Hematopoietic multipotent progenitor cell treated with erythropoietin and hydrocortisone succinate and interleukin-3 and kit ligand, for 6 days (in vitro differentiated cells): Measurements from ENCODE around the gene AVPR1B.
A peak's percentile ranks its signal among the peaks of the same experiment; 100 is the strongest.

Experiments used
- DNase-seq: peaks from one replicate; pipeline ENCODE4 v3.0.0-alpha.2; 2015

AVPR1B gene

GRCh38 chr1:206117151-206117948, at the start of gene AVPR1B:
TSS of gene AVPR1B (minus strand) at chr1:206117388. CDS start at chr1:206116890, 498 bp downstream.
- peak; percentile 61 for DNase-seq

- DNase-seq = no peak
These were observed 28.6 kb upstream of the AVPR1B start for GRCh38 chr1:206145771-206146290.

- no peak for DNase-seq
These were observed 27.4 kb upstream of the AVPR1B start for GRCh38 chr1:206144605-206145004.

- no peak for DNase-seq
These were observed 26.5 kb upstream of the AVPR1B start for GRCh38 chr1:206143537-206144172.

- no peak for DNase-seq
These were observed 25.6 kb upstream of the AVPR1B start for GRCh38 chr1:206142770-206143169.

GRCh38 chr1:206142011-206142410, 24.8 kb upstream of the AVPR1B start:
- DNase-seq = no peak

GRCh38 chr1:206136241-206136640, 19.1 kb upstream of the AVPR1B start:
- DNase-seq = no peak

- no peak for DNase-seq
These were observed 18.1 kb upstream of the AVPR1B start for GRCh38 chr1:206135248-206135647.

- no peak for DNase-seq
These were observed 16.7 kb upstream of the AVPR1B start for GRCh38 chr1:206133751-206134415.

GRCh38 chr1:206131037-206131436, 13.8 kb upstream of the AVPR1B start:
- no peak for DNase-seq

- no peak for DNase-seq
These were observed 11.0 kb upstream of the AVPR1B start for GRCh38 chr1:206128196-206128595.

GRCh38 chr1:206127336-206127735, 10.1 kb upstream of the AVPR1B start:
- no peak for DNase-seq

- no peak for DNase-seq
These were observed 8.2 kb upstream of the AVPR1B start for GRCh38 chr1:206125346-206125745.

- no peak for DNase-seq
These were observed 5.5 kb upstream of the AVPR1B start for GRCh38 chr1:206122686-206123085.

- no peak for DNase-seq
These were observed 4.1 kb upstream of the AVPR1B start for GRCh38 chr1:206121269-206121668.

GRCh38 chr1:206120406-206120805, 3.2 kb upstream of the AVPR1B start:
- DNase-seq = no peak

GRCh38 chr1:206116873-206117150, 376 bp downstream of the AVPR1B start:
- no peak for DNase-seq

- DNase-seq = no peak
These were observed 856 bp downstream of the AVPR1B start for GRCh38 chr1:206116191-206116872.

- DNase-seq = no peak
These were observed 1.4 kb downstream of the AVPR1B start for GRCh38 chr1:206115791-206116190.

- peak; percentile 55 for DNase-seq
These were observed 2.2 kb downstream of the AVPR1B start for GRCh38 chr1:206114692-206115640.

- no peak for DNase-seq
These were observed 4.4 kb downstream of the AVPR1B start for GRCh38 chr1:206112600-206113301.
